NB4 (cell line): ENCODE measurements around the gene ACTR3C.

Source experiments
- DNase-seq: peaks from one replicate; pipeline ENCODE4 v3.0.0; 2010; ENCODE audit warnings: low read depth
- H3K4me3 ChIP-seq: one replicate; pipeline ENCODE4 v1.5.1; 2011; ENCODE audit warnings: mild to moderate bottlenecking, low read depth, low read length, moderate library complexity
- MYC ChIP-seq: IDR thresholded peaks from 2 replicates; pipeline ENCODE4 v1.6.1; 2011; ENCODE audit warnings: low read depth, low read length
- POLR2A ChIP-seq: IDR thresholded peaks from 2 replicates; pipeline ENCODE4 v1.6.1; 2011; ENCODE audit warnings: mild to moderate bottlenecking; ENCODE audit not compliant: insufficient read length; ENCODE audit errors: extremely low read depth
- TF ChIP-seq, protein P1 (sequence below): IDR thresholded peaks from one replicate; pipeline ENCODE4 v1.5.1; 2012; ENCODE audit warnings: low read depth, low read length
- TF ChIP-seq, protein P2 (sequence below): IDR thresholded peaks from 2 replicates; pipeline ENCODE4 v1.6.1; 2011; ENCODE audit warnings: low read depth, low read length

ACTR3C gene

DNA sequence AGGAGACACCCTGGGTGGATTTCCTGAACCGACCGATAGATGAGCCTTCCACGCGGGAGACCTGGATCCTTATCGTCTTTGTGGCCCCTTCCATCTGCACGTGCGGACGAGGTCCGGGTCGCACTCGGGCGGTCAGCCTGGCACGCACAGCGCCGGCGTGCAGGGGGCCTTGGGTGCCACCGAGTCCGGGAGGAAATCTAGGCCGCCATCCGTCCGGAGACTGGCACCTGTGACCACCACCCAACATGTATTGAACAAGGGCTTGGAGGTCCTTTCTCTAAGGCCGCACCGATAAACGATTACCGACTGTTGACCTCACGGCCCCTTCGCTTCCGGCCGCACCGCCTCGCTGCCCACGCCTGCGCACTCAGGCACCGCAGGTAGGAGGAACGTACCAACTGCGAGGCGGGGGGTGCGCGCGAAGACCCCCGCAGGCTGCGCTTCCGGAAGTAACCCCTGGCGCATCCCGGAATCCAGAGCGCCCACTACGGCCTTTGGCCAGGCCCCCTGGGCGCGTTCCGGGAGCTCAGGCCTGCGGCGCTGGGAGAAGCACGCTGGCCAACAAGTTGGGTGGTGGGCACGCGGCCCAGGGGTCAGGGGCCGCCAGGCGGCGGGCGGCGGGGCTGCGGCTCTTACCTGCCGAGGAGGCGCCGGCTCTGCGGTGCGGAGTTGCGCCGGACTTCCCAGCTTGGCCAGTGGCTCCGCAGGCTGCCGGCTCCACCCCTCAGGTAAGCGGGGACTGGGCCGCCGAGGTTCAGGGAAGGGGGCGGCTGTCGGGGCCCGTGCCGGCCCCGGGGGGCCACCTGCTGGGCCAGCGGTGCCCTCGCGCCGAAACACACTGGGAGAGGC lies at the start of gene ACTR3C, which contains the start of gene LRRC61:
Gene ACTR3C, minus strand, starts transcription at position 713 of the 849 bp plus-strand sequence. CDS start 28,249 bp downstream, outside the sequence.
Gene LRRC61, plus strand, starts transcription at position 523 of the 849 bp plus-strand sequence. CDS start 13,507 bp downstream, outside the sequence.
- H3K4me3 ChIP-seq, result peak within 1 kb of the TSS; percentile 57
- TF ChIP-seq, protein P1, sequence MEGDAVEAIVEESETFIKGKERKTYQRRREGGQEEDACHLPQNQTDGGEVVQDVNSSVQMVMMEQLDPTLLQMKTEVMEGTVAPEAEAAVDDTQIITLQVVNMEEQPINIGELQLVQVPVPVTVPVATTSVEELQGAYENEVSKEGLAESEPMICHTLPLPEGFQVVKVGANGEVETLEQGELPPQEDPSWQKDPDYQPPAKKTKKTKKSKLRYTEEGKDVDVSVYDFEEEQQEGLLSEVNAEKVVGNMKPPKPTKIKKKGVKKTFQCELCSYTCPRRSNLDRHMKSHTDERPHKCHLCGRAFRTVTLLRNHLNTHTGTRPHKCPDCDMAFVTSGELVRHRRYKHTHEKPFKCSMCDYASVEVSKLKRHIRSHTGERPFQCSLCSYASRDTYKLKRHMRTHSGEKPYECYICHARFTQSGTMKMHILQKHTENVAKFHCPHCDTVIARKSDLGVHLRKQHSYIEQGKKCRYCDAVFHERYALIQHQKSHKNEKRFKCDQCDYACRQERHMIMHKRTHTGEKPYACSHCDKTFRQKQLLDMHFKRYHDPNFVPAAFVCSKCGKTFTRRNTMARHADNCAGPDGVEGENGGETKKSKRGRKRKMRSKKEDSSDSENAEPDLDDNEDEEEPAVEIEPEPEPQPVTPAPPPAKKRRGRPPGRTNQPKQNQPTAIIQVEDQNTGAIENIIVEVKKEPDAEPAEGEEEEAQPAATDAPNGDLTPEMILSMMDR, result no peak
- no peak for TF ChIP-seq MYC
- TF ChIP-seq POLR2A, result no peak
- TF ChIP-seq, protein P2, sequence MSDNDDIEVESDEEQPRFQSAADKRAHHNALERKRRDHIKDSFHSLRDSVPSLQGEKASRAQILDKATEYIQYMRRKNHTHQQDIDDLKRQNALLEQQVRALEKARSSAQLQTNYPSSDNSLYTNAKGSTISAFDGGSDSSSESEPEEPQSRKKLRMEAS, result no peak
- DNase-seq, result peak; percentile 57

DNA sequence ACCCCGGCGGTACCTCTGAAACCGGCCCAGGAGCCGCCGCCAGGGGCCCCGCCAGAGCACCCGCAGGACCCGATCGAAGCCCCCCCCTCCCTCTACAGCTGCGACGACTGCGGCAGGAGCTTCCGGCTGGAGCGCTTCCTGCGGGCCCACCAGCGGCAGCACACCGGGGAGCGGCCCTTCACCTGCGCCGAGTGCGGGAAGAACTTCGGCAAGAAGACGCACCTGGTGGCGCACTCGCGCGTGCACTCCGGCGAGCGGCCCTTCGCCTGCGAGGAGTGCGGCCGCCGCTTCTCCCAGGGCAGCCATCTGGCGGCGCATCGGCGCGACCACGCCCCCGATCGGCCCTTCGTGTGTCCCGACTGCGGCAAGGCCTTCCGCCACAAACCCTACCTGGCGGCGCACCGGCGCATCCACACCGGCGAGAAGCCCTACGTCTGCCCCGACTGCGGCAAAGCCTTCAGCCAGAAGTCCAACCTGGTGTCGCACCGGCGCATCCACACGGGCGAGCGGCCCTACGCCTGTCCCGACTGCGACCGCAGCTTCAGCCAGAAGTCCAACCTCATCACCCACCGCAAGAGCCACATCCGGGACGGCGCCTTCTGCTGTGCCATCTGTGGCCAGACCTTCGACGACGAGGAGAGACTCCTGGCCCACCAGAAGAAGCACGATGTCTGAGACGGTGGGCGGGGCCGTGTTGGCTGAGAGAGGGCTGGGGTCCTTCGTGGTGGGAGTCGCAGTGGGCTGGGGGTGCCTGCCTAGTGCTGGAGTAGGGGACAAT lies 49.1 kb upstream of the ACTR3C start:
- TF ChIP-seq, protein P2, result no peak
- TF ChIP-seq POLR2A (no peak), MYC (no peak)
- TF ChIP-seq, protein P1, result no peak
- no peak overlapping the region for H3K4me3 ChIP-seq
- no peak for DNase-seq

DNA sequence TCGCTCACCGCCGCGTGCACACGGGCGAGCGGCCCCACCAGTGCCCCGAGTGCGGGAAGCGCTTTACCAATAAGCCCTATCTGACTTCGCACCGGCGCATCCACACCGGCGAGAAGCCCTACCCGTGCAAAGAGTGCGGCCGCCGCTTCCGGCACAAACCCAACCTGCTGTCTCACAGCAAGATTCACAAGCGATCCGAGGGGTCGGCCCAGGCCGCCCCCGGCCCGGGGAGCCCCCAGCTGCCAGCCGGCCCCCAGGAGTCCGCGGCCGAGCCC lies 48.6 kb upstream of the ACTR3C start:
- no peak overlapping the region for H3K4me3 ChIP-seq
- DNase-seq, result no peak
- TF ChIP-seq, protein P2, result no peak
- TF ChIP-seq MYC, result no peak
- TF ChIP-seq POLR2A, result no peak
- TF ChIP-seq, protein P1, result no peak

DNA sequence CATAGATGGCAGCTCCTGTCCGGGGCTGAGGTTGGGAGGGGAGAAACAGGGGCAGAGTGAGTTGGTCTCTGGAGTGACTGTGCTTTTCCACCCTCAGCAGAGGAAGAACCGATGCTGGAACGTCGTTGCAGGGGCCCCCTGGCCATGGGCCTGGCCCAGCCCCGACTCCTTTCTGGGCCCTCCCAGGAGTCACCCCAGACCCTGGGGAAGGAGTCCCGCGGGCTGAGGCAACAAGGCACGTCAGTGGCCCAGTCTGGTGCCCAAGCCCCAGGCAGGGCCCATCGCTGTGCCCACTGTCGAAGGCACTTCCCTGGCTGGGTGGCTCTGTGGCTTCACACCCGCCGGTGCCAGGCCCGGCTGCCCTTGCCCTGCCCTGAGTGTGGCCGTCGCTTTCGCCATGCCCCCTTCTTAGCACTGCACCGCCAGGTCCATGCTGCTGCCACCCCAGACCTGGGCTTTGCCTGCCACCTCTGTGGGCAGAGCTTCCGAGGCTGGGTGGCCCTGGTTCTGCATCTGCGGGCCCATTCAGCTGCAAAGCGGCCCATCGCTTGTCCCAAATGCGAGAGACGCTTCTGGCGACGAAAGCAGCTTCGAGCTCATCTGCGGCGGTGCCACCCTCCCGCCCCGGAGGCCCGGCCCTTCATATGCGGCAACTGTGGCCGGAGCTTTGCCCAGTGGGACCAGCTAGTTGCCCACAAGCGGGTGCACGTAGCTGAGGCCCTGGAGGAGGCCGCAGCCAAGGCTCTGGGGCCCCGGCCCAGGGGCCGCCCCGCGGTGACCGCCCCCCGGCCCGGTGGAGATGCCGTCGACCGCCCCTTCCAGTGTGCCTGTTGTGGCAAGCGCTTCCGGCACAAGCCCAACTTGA lies 48.0 kb upstream of the ACTR3C start:
- H3K4me3 ChIP-seq, result no peak overlapping the region
- no peak for DNase-seq

More for the DNA sequence above, 48.0 kb upstream of the ACTR3C start:
- no peak for TF ChIP-seq MYC
- TF ChIP-seq, protein P2, result no peak
- TF ChIP-seq, protein P1, result no peak
- TF ChIP-seq POLR2A, result no peak
